Activated CD8-positive, alpha-beta T cell treated with anti-CD3 and anti-CD28 coated beads for 36 hours (primary cell): ENCODE data around the gene NRXN3. TPM values are rescaled to one million over a fixed set of nuclear protein-coding genes. Genes with fewer than 3 reads are reported as not detected.

Source experiments
- ATAC-seq: fragments of 200-7000 bp; cut with Tn5 transposase; one replicate; pipeline ENCODE4 v1.10.0; 2021; ENCODE audit warnings: mild to moderate bottlenecking, moderate library complexity
- CTCF ChIA-PET: fragments of 350-600 bp; sonication (Branson Sonifier 250); formaldehyde crosslinking; loops from one replicate; lab custom pipeline; 2021; ENCODE audit warnings: antibody characterized with exemption; lab: Charles Lee
- POLR2A ChIA-PET: fragments of 350-600 bp; sonication (Branson Sonifier 250); formaldehyde crosslinking; loops from one replicate; lab custom pipeline; 2021; ENCODE audit warnings: antibody characterized with exemption; lab: Charles Lee
- DNase-seq: peaks from one replicate; pipeline ENCODE4 v3.0.0-alpha.2; 2020
- H3K27ac Mint-ChIP-seq: one replicate; pipeline ENCODE4 v1.8.0; 2021; ENCODE audit warnings: mild to moderate bottlenecking, mixed read lengths
- H3K27me3 Mint-ChIP-seq: one replicate; pipeline ENCODE4 v1.8.0; 2021; ENCODE audit warnings: mixed read lengths
- H3K36me3 Mint-ChIP-seq: one replicate; pipeline ENCODE4 v1.8.0; 2021; ENCODE audit warnings: low read depth, mixed read lengths
- H3K4me1 Mint-ChIP-seq: one replicate; pipeline ENCODE4 v1.8.0; 2021; ENCODE audit warnings: low read depth, mixed read lengths
- H3K4me3 Mint-ChIP-seq: one replicate; pipeline ENCODE4 v1.8.0; 2021; ENCODE audit warnings: mild to moderate bottlenecking, moderate library complexity, mixed read lengths
- H3K9me3 Mint-ChIP-seq: one replicate; pipeline ENCODE4 v1.8.0; 2021; ENCODE audit warnings: mixed read lengths
- intact Hi-C: fragments of 100-400 bp; cut with micrococcal nuclease; formaldehyde crosslinking; loops from one replicate; pipeline ENCODE4 v1.10.0; 2022
- total RNA-seq, 2 experiments: library from RNA; stranded (reverse); gene quantifications; one replicate each; pipeline ENCODE4 v1.2.3, GENCODE V29; 2021
- TF ChIP-seq, protein P1 (sequence below): fragments of 200-600 bp; IDR thresholded peaks from one replicate; pipeline ENCODE4 v1.8.0; 2022; ENCODE audit warnings: antibody characterized with exemption, mild to moderate bottlenecking

The NRXN3 gene
- total RNA-seq, 2 experiments from 2014 or later = not detected

DNA sequence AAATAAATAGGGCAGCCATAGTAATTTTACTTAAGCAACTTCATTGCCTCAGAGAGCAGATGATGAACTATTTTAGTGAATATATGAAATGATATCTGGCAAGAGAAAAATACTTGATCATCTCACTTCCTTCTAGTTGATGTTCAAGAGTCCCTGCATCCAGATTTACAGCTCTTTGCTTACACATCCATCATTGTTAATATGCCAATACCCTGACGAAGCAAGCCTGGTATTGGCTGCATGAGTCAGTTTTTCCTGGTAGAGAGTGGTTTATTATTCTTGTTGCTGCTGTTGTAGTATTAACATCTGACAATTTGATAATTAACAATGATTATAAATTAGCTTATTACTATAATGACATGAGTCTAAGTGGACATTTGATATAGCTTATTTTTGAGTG, 681.9 kb downstream of the NRXN3 start:
- TF ChIP-seq, protein P1, sequence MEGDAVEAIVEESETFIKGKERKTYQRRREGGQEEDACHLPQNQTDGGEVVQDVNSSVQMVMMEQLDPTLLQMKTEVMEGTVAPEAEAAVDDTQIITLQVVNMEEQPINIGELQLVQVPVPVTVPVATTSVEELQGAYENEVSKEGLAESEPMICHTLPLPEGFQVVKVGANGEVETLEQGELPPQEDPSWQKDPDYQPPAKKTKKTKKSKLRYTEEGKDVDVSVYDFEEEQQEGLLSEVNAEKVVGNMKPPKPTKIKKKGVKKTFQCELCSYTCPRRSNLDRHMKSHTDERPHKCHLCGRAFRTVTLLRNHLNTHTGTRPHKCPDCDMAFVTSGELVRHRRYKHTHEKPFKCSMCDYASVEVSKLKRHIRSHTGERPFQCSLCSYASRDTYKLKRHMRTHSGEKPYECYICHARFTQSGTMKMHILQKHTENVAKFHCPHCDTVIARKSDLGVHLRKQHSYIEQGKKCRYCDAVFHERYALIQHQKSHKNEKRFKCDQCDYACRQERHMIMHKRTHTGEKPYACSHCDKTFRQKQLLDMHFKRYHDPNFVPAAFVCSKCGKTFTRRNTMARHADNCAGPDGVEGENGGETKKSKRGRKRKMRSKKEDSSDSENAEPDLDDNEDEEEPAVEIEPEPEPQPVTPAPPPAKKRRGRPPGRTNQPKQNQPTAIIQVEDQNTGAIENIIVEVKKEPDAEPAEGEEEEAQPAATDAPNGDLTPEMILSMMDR = no peak
- Mint-ChIP-seq H3K27ac (no peak overlapping the region), H3K9me3 (no peaks in the 10 kb centered on the region), H3K4me1 (no peaks in the 10 kb centered on the region), H3K4me3 (no peak overlapping the region), H3K27me3 (peaks cover 4% of the 10 kb centered on the region), H3K36me3 (no peaks in the 10 kb centered on the region)
- ChIA-PET CTCF (no interaction called here), POLR2A (no interaction called here)
- DNase-seq (no peak), ATAC-seq (no peak)
- intact Hi-C loops = no loop called here

DNA sequence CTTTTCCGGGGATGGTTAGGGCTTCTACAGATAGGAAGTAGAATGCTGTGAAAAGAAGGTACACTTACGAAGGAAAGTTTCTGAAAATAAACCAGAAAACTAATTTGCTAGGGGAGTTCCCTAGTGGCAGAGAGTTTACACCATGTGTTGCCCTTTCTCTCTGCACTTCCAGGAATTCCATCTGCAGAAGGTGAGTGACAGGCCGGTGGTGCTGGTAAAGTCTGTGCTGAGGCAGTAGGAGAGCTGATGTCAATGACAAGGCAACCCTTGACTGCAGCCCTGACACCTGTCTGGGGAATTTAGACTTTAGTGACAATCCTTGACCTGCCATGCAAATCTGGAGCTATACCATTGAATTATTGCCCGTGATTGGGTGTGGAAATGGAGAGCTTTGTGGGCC, 687.8 kb downstream of the NRXN3 start:
- H3K4me1 Mint-ChIP-seq = no peaks in the 10 kb centered on the region
- CTCF ChIA-PET = no interaction called here
- no peak overlapping the region for H3K27ac Mint-ChIP-seq
- no peaks in the 10 kb centered on the region for H3K36me3 Mint-ChIP-seq
- peaks cover 3% of the 10 kb centered on the region for H3K27me3 Mint-ChIP-seq
- no peaks in the 10 kb centered on the region for H3K9me3 Mint-ChIP-seq
- POLR2A ChIA-PET = no interaction called here
- intact Hi-C loops = no loop called here
- DNase-seq (no peak), ATAC-seq (no peak)
- H3K4me3 Mint-ChIP-seq = no peak overlapping the region
- TF ChIP-seq, protein P1 = no peak

DNA sequence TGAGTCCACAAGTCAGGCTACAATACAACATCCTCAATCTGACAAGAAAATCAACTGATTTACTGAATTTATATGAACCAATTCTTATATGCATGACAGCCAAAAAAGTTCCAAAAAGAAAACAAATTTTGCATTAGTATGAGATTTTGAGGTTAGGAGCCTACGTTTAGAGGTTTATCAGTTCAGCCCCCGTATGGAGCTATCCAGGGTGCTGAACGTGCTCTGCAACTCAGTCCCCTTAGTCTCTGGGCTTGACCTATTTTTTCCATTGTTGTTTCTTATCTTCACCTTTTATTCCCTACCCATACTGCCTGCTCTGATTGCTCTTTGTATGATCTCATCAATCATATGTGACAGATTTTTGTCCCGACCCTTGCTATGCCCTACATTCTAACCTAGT, 693.0 kb downstream of the NRXN3 start:
- H3K4me3 Mint-ChIP-seq = no peak overlapping the region
- no peaks in the 10 kb centered on the region for H3K9me3 Mint-ChIP-seq
- intact Hi-C loops = no loop called here
- H3K36me3 Mint-ChIP-seq = no peaks in the 10 kb centered on the region
- no peak overlapping the region for H3K27ac Mint-ChIP-seq
- ATAC-seq (no peak), DNase-seq (peak; percentile 38)
- no peaks in the 10 kb centered on the region for H3K27me3 Mint-ChIP-seq
- TF ChIP-seq, protein P1 = no peak
- CTCF ChIA-PET = interaction anchor here (1.3 to 1.4 kb wide), 2 partner anchors 9 to 14 kb away, joined by 3 to 4 read pairs; no protein-coding TSS in a partner anchor
- no peaks in the 10 kb centered on the region for H3K4me1 Mint-ChIP-seq
- POLR2A ChIA-PET = no interaction called here

DNA sequence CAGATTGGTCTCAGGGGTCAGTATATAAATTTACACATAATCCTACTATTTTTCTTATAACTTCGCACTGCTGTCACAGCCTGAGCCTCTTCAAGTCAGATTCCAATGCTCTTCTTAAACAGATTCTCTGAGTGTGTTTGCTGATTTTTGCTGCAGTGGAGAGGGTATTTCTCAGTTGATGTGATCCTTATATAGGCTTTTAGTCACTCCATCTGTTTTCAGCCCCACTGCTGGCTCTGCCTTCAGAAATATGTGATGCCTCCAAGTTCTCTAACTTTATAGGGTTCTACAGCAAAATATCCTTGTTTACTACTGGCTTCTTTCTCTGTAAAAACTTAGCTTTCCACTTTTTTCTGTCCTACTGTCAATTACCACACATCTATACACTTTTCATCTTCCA, 702.7 kb downstream of the NRXN3 start:
- H3K9me3 Mint-ChIP-seq = no peaks in the 10 kb centered on the region
- intact Hi-C loops = no loop called here
- CTCF ChIA-PET = no interaction called here
- H3K4me1 Mint-ChIP-seq = no peaks in the 10 kb centered on the region
- no peak overlapping the region for H3K27ac Mint-ChIP-seq
- POLR2A ChIA-PET = no interaction called here
- ATAC-seq = no peak
- no peak for DNase-seq
- TF ChIP-seq, protein P1 = no peak
- no peak overlapping the region for H3K4me3 Mint-ChIP-seq
- H3K36me3 Mint-ChIP-seq = no peaks in the 10 kb centered on the region
- peaks cover 1% of the 10 kb centered on the region for H3K27me3 Mint-ChIP-seq

DNA sequence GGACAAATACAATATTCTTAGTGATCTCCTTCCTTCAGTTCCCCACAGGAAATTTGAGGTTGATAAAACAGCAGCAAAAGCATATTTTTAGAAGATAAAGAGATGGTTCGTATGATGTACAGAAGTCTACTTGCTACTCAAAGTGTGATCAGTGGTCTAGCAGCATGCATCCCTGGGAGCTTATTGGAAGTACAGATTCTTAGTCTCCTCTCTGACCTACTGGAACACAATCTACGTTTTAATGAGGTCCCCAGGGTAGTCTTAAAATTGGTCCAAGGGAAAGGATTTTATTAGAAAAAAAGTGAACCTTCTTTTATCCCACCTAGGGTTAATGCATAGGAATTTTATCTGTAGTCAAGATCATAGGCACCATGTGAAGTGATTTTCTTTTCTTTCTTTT, 703.4 kb downstream of the NRXN3 start:
- CTCF ChIA-PET = no interaction called here
- ATAC-seq = no peak
- no peak overlapping the region for H3K4me3 Mint-ChIP-seq

More for the DNA sequence above, 703.4 kb downstream of the NRXN3 start:
- Mint-ChIP-seq H3K4me1 (no peaks in the 10 kb centered on the region), H3K27me3 (peaks cover 1% of the 10 kb centered on the region), H3K27ac (no peak overlapping the region), H3K36me3 (no peaks in the 10 kb centered on the region), H3K9me3 (no peaks in the 10 kb centered on the region)
- no peak for DNase-seq
- POLR2A ChIA-PET = no interaction called here
- intact Hi-C loops = no loop called here
- TF ChIP-seq, protein P1 = no peak
